ENCODE results near the gene CEP170.

The CEP170 gene

GRCh38 chr1:243253926-243254232 lies 1.2 kb downstream of the CEP170 start:
- peak overlapping the region; percentile 92 for H3K4me3 ChIP-seq (ENCODE audit: low read length)
- no peak for TF ChIP-seq CTCF (IDR thresholded peaks at IDR 0.05; ENCODE audit: insufficient read depth, low read depth, low read length, missing control alignments)
- DNase-seq (ENCODE audit: low read depth), result peak; percentile 18

- no peak for TF ChIP-seq CTCF (IDR thresholded peaks at IDR 0.05; ENCODE audit: insufficient read depth, low read depth, low read length, missing control alignments)
- peak overlapping the region; percentile 92 for H3K4me3 ChIP-seq (ENCODE audit: low read length)
- DNase-seq (ENCODE audit: low read depth), result peak; percentile 15
Measured at GRCh38 chr1:243253211-243253925, 1.7 kb downstream of the CEP170 start.

DNA sequence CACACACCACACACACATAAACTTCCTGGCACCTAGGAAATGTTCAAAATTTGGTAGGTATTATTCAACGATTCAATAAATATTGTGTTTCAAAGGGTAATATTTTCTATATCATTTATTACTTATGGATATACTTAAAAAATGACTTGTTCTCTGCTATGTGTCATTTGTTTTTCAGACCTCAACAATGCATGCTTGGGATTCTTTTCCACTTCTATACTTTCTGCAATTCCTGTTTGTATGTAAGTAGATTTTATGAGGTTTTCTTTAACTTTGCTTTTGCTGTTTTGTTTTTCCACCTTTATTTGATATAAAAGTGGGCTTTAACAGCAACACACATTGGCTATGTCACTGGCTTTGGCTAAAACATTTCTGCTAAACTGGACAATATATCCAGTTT lies 3.5 kb downstream of the CEP170 start:
- no peak overlapping the region for H3K4me3 ChIP-seq (ENCODE audit: low read length)
- DNase-seq (ENCODE audit: low read depth), result peak; percentile 10
- no peak for TF ChIP-seq CTCF (IDR thresholded peaks at IDR 0.05; ENCODE audit: insufficient read depth, low read depth, low read length, missing control alignments)

DNA sequence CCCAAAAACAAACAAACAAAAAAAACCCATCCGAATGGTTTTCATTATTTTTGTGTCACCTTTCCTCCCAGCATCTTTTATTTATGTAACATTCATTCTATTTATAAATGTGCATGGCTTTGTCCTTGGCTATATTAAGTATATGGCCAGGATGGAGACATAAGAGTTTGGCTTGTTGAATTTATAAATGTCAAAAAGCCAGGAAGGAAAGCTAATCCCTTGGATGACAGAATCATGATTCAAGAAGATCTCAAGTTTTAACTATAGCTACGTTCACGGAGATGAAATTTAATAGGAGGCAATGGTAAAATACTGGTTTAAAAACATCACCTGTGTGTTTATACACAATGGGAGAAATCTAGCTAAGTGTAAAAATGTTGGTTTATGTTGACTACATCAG lies 5.0 kb downstream of the CEP170 start:
- no peak overlapping the region for H3K4me3 ChIP-seq (ENCODE audit: low read length)
- TF ChIP-seq CTCF (IDR thresholded peaks at IDR 0.05; ENCODE audit: insufficient read depth, low read depth, low read length, missing control alignments), result no peak
- no peak for DNase-seq (ENCODE audit: low read depth)

DNA sequence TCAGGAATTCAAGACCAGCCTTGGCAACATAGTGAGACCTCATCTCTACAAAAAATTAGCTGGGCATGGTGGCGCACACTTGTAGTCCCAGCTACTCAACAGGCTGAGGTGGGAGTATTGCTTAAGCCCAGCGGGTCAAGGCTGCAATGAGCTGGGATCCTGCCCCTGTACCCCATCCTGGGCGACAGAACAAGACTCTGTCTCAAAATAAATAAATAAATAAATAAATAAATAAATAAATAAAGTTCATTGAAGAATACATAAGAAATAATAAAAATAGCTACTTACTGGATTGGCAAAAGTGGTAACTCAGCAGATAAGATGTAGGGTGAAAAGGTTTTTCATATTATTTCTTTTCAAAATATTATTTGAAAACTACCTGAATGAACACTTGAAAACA lies 5.9 kb downstream of the CEP170 start:
- no peak overlapping the region for H3K4me3 ChIP-seq (ENCODE audit: low read length)
- DNase-seq (ENCODE audit: low read depth), result no peak
- TF ChIP-seq CTCF (IDR thresholded peaks at IDR 0.05; ENCODE audit: insufficient read depth, low read depth, low read length, missing control alignments), result no peak

DNA sequence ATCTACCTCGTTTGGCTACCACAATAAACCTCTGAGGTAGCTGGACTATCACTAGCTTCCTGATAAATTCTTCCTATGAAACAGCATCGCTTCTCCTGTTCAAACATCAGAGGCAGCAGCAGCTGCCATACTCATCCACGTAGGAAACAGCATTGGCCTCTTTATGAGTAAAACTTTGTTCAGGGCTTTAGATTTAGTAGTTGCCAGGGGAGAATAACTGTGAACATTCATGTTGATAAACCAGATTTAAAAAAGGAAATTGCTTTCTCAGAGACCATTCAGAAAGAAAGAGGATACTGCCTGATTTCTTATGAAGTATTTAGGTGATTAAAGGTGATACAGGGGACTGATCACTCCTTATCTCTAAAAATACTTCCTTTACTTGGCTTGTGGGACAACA lies 7.2 kb downstream of the CEP170 start:
- DNase-seq (ENCODE audit: low read depth), result no peak
- TF ChIP-seq CTCF (IDR thresholded peaks at IDR 0.05; ENCODE audit: insufficient read depth, low read depth, low read length, missing control alignments), result no peak
- H3K4me3 ChIP-seq (ENCODE audit: low read length), result no peak overlapping the region

- TF ChIP-seq CTCF (IDR thresholded peaks at IDR 0.05; ENCODE audit: insufficient read depth, low read depth, low read length, missing control alignments), result no peak
- DNase-seq (ENCODE audit: low read depth), result no peak
- no peak overlapping the region for H3K4me3 ChIP-seq (ENCODE audit: low read length)
Measured at GRCh38 chr1:243246916-243247315, 8.2 kb downstream of the CEP170 start.
